PC-3 (cell line): ENCODE measurements around the gene HIVEP3.

ENCODE experiments used
- CTCF ChIP-seq: fragments of 300-600 bp; sonication (generic); conservative IDR thresholded peaks from 2 replicates; pipeline ENCODE4 v1.5.1; 2017; ENCODE audit warnings: antibody characterized with exemption, low read depth, mild to moderate bottlenecking, low read length
- EZH2 ChIP-seq: fragments of 300-600 bp; sonication (generic); IDR thresholded peaks from one replicate; pipeline ENCODE4 v1.6.1; 2017; ENCODE audit warnings: antibody characterized with exemption, mild to moderate bottlenecking, low read length; ENCODE audit not compliant: unreplicated experiment

- TF ChIP-seq CTCF (peak; percentile 81), EZH2 (no peak)
These were observed 402.3 kb downstream of the HIVEP3 start for GRCh38 chr1:41516168-41517061.
